ENCODE measurements around the gene ABCF2.

DNA sequence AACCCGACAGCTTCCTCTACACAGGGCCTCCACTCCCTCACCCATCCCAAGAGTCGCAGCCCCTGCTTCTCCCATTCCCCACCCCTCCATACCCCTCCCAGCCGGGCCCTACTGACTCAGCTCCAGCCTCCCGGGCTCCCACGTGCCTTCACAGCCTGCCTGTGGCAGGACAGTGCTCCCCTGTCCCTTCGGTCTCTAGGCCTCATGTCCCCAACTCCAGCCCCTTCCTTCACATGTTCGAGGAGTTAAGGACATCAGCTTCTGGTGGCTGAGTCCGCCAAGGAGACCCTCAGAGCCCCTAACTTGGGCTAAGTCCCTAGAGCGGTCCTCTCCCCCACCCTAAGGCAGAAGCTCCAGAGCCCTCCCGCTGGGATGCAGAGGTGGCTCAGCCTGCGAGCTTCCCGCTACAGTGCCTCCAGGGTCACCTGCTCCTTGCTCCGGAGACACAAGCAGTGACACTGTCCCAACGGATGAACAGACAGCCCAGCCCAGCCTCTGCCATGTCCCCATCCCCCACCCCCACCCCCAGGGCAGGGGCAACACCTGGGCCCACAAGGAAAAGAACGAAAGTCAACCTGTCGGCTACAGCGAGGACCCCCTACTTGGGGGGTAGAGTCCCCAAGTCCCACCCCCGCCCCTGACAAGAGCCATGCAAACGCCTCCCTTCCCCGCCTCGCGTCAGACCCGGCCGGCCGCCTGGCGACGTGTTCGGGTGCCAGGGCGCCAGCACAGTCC lies 20.8 kb upstream of the ABCF2 start:
- TF ChIP-seq, protein P1, sequence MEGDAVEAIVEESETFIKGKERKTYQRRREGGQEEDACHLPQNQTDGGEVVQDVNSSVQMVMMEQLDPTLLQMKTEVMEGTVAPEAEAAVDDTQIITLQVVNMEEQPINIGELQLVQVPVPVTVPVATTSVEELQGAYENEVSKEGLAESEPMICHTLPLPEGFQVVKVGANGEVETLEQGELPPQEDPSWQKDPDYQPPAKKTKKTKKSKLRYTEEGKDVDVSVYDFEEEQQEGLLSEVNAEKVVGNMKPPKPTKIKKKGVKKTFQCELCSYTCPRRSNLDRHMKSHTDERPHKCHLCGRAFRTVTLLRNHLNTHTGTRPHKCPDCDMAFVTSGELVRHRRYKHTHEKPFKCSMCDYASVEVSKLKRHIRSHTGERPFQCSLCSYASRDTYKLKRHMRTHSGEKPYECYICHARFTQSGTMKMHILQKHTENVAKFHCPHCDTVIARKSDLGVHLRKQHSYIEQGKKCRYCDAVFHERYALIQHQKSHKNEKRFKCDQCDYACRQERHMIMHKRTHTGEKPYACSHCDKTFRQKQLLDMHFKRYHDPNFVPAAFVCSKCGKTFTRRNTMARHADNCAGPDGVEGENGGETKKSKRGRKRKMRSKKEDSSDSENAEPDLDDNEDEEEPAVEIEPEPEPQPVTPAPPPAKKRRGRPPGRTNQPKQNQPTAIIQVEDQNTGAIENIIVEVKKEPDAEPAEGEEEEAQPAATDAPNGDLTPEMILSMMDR (IDR thresholded peaks at IDR 0.05) = no peak
- TF ChIP-seq EP300 (IDR thresholded peaks at IDR 0.05; ENCODE audit: low read depth) (no peak), POLR2AphosphoS5 (IDR thresholded peaks at IDR 0.05) (no peak)
